HG02623 (cell line): Measurements from ENCODE around the gene PHF14.

ENCODE experiments used
- ATAC-seq: cut with Tn5 transposase; IDR thresholded peaks from one replicate; pipeline ENCODE4 v1.9.1; 2021; ENCODE audit warnings: moderate library complexity; ENCODE audit not compliant: unreplicated experiment

PHF14 gene

DNA sequence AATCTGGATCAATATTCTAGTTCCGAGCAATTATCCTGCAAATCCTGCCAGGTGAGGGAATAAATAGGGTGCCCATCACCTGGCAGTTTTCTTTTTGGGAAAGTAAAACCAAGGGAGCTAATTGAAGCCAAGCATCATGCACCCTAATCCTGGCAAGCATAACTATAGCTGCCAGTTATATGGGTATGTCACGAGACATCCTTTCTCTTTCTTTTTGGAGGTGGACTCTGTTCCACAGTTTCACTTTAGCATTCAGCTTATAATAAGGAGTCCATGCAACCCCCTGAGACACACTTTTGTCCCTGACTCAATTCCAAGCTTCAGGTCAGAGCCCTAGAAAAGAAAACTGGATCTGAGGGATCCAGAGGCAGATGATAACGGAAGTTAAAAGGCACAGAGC, 222.5 kb downstream of the PHF14 start:
- ATAC-seq: no peak

- no peak for ATAC-seq
Observed at GRCh38 chr7:11203224-11203623, 229.6 kb downstream of the PHF14 start.

GRCh38 chr7:11203683-11204082, 230.0 kb downstream of the PHF14 start:
- no peak for ATAC-seq

GRCh38 chr7:11206177-11206899, 232.7 kb downstream of the PHF14 start:
- no peak for ATAC-seq

DNA sequence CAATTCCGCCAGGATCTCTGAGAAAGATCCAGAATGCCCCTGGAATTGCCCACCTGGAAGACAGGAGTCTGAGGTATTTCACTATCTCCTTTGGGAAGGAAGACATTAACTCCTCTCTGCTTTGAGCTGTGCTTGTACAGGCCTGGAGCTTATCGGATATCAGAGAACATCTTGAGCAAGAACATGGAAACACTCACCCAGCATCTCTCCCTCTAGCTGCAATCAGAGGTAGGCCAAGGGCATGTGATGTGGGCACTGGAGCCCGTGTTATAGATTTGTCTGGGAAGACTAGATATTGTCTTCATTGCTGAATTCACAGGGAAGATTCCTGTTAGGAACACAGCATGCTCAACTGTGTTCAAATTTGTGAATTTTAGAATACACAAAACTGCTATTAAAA, 233.9 kb downstream of the PHF14 start:
- no peak for ATAC-seq

DNA sequence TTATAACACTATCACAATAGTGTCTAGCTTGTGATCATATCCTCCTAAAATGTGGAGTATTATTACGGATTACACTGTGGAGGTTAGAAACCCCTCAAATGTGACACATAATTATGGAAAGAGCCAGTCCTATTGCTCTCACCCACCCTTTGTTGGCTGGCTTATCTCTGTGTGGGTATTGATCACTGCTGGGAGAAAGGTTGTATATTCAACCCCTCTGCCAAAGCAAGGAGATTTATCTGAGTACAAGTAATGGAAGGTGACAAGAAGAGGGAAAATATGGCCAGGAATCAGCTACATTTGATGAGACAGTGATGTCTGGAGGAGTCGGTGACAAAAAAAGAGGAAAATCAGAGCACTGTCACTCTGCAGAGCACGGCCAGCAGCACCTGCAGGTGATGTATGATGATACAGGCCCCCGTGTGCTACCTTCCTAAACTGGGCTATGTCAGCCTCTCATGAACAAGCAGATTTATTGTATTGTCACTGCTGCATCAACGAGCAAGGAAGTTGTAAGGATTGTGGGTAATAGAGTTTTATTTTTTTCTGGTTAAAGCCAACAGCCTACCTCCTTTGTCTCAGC, 235.3 kb downstream of the PHF14 start:
- ATAC-seq: no peak

GRCh38 chr7:11210374-11210773, 236.7 kb downstream of the PHF14 start:
- ATAC-seq: no peak

- peak; percentile 84 for ATAC-seq
Observed at GRCh38 chr7:11212080-11212711, 238.5 kb downstream of the PHF14 start.

DNA sequence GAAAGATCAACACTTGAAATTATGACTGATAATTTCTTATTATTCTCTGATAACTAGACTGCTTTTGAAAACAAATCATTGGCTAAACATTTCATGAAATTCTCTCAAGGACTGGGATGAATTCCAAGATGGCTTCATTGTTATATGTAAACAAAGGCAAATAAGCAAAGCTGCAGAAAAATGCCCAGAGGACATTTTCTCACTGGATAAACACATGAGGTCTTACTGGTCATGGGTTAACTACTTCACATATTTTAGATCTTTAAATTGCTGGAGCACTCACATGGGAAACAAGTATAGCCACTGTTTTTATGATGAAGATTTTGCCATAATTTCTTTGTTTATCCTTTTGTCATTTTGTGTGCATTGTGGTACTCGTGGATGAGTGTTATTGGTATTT, 239.1 kb downstream of the PHF14 start:
- no peak for ATAC-seq

GRCh38 chr7:11213266-11213665, 239.6 kb downstream of the PHF14 start:
- ATAC-seq: no peak

DNA sequence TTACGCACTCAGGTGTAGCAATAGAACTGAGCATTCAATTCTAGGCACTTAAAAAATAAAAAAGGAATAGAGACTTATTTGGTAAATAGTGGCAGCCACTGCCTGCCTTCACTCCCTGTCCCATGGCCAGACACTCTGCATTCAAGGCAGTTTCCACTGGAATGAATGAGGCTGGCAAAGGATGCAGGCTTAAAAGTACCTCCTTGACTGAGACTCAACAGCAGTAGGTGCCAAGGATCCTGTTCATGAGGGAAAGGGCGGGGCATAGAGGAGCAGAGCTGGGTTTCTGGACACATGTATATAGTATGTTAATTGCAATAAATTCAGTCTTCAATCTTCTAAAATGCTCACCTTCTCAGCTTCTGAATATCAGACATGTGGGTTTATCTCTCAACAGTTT, 242.6 kb downstream of the PHF14 start:
- no peak for ATAC-seq

- no peak for ATAC-seq
Observed at GRCh38 chr7:11217848-11218565, 244.3 kb downstream of the PHF14 start.
